HEK293T (cell line): ENCODE measurements around the gene IPO9.

Source experiments
- BHLHE40 ChIP-seq: fragments of 450-650 bp; IDR thresholded peaks from 2 replicates; pipeline ENCODE4 v1.6.1; 2016; ENCODE audit warnings: mild to moderate bottlenecking, moderate library complexity, borderline replicate concordance
- FOXM1 ChIP-seq: fragments of 450-650 bp; IDR thresholded peaks from 2 replicates; pipeline ENCODE4 v1.6.1; 2017; ENCODE audit warnings: mild to moderate bottlenecking, borderline replicate concordance
- NFRKB ChIP-seq: fragments of 450-650 bp; IDR thresholded peaks from 2 replicates; pipeline ENCODE4 v1.6.1; 2016; ENCODE audit warnings: mild to moderate bottlenecking, moderate library complexity
- PKNOX1 ChIP-seq: fragments of 450-650 bp; IDR thresholded peaks from 2 replicates; pipeline ENCODE4 v1.6.1; 2016
- SP1 ChIP-seq: fragments of 450-650 bp; IDR thresholded peaks from 2 replicates; pipeline ENCODE4 v1.6.1; 2017

GRCh38 chr1:201788296-201788695, 40.7 kb upstream of the IPO9 start:
- no peak for TF ChIP-seq NFRKB
- TF ChIP-seq SP1 = no peak
- TF ChIP-seq FOXM1 = no peak
- no peak for TF ChIP-seq PKNOX1
- no peak for TF ChIP-seq BHLHE40
